CD4-positive, alpha-beta T cell treated with Interferon gamma for 1 hour (primary cell): ENCODE measurements around the gene LRRC7.
"Not testable (repeated sequence)": the region's sequence is repeated elsewhere in the genome, so short reads cannot be mapped to it uniquely, and the experiment has no call there.

Experiments used
- DNase-seq: peaks from one replicate; pipeline ENCODE4 v3.0.0-alpha.2; 2020

Gene LRRC7

GRCh38 chr1:69787151-69787550, 219.4 kb downstream of the LRRC7 start:
- DNase-seq = no peak

- DNase-seq = no peak
These were observed 223.6 kb downstream of the LRRC7 start for GRCh38 chr1:69791311-69791710.

GRCh38 chr1:69794831-69795230, 227.1 kb downstream of the LRRC7 start:
- no peak for DNase-seq

- DNase-seq = no peak
These were observed 247.2 kb downstream of the LRRC7 start for GRCh38 chr1:69814926-69815325.

- no peak for DNase-seq
These were observed 257.2 kb downstream of the LRRC7 start for GRCh38 chr1:69824932-69825331.

GRCh38 chr1:69827732-69828131, 260.0 kb downstream of the LRRC7 start:
- no peak for DNase-seq

GRCh38 chr1:69833536-69833935, 265.8 kb downstream of the LRRC7 start:
- no peak for DNase-seq

GRCh38 chr1:69834336-69834735, 266.6 kb downstream of the LRRC7 start:
- no peak for DNase-seq

- DNase-seq = no peak
These were observed 268.2 kb downstream of the LRRC7 start for GRCh38 chr1:69835955-69836354.

GRCh38 chr1:69836971-69837636, 269.4 kb downstream of the LRRC7 start:
- no peak for DNase-seq

- DNase-seq = no peak
These were observed 274.6 kb downstream of the LRRC7 start for GRCh38 chr1:69842326-69842725.

GRCh38 chr1:69845655-69846054, 277.9 kb downstream of the LRRC7 start:
- DNase-seq = no peak

- DNase-seq = no peak
These were observed 278.5 kb downstream of the LRRC7 start for GRCh38 chr1:69846267-69846666.

GRCh38 chr1:69847670-69848069, 279.9 kb downstream of the LRRC7 start:
- no peak for DNase-seq

GRCh38 chr1:69852151-69852550, 284.4 kb downstream of the LRRC7 start:
- no peak for DNase-seq

GRCh38 chr1:69852706-69853105, 285.0 kb downstream of the LRRC7 start:
- DNase-seq = no peak

GRCh38 chr1:69858534-69858933, 290.8 kb downstream of the LRRC7 start:
- DNase-seq = no peak

GRCh38 chr1:69861641-69862040, 293.9 kb downstream of the LRRC7 start:
- no peak for DNase-seq

GRCh38 chr1:69862906-69863305, 295.2 kb downstream of the LRRC7 start:
- DNase-seq = no peak

- DNase-seq = no peak
These were observed 296.0 kb downstream of the LRRC7 start for GRCh38 chr1:69863704-69864103.

GRCh38 chr1:69871412-69871811, 303.7 kb downstream of the LRRC7 start:
- no peak for DNase-seq

GRCh38 chr1:69878338-69878737, 310.6 kb downstream of the LRRC7 start:
- DNase-seq = no peak

GRCh38 chr1:69888016-69888415, 320.3 kb downstream of the LRRC7 start:
- DNase-seq = not testable (repeated sequence)

GRCh38 chr1:69888657-69889056, 320.9 kb downstream of the LRRC7 start:
- no peak for DNase-seq

- no peak for DNase-seq
These were observed 330.8 kb downstream of the LRRC7 start for GRCh38 chr1:69898403-69898947.
